Nephron progenitor cell (in vitro differentiated cells): ENCODE results near the gene SH2D3C.

Experiments
- DNase-seq: peaks from one replicate; pipeline ENCODE4 v3.0.0; 2021
- H3K27ac Mint-ChIP-seq: 2 replicates; pipeline ENCODE4 v1.8.0; 2021; ENCODE audit warnings: mild to moderate bottlenecking, moderate library complexity, mixed read lengths
- H3K27me3 Mint-ChIP-seq: 2 replicates; pipeline ENCODE4 v1.8.0; 2021; ENCODE audit warnings: mild to moderate bottlenecking, low read depth, mixed read lengths; ENCODE audit not compliant: poor library complexity
- H3K36me3 Mint-ChIP-seq: 2 replicates; pipeline ENCODE4 v1.8.0; 2021; ENCODE audit warnings: low read depth, mixed read lengths
- H3K4me1 Mint-ChIP-seq: 2 replicates; pipeline ENCODE4 v1.8.0; 2021; ENCODE audit warnings: mixed read lengths
- H3K4me3 Mint-ChIP-seq: 2 replicates; pipeline ENCODE4 v1.8.0; 2021; ENCODE audit warnings: mild to moderate bottlenecking, moderate library complexity, mixed read lengths
- H3K9me3 Mint-ChIP-seq: 2 replicates; pipeline ENCODE4 v1.8.0; 2021; ENCODE audit warnings: mild to moderate bottlenecking, moderate library complexity, mixed read lengths
- CTCF ChIP-seq: fragments of 200-600 bp; sonication (generic); IDR thresholded peaks from 2 replicates; pipeline ENCODE4 v1.5.0; 2021; ENCODE audit warnings: antibody characterized with exemption

SH2D3C gene

GRCh38 chr9:127793093-127793708 lies 14.7 kb upstream of the SH2D3C start:
- Mint-ChIP-seq H3K36me3 (peaks cover 31% of the 10 kb centered on the region), H3K4me1 (peaks cover 11% of the 10 kb centered on the region), H3K27ac (peak overlapping the region; percentile 94), H3K27me3 (peaks cover 6% of the 10 kb centered on the region), H3K4me3 (no peak overlapping the region), H3K9me3 (no peaks in the 10 kb centered on the region)
- no peak for TF ChIP-seq CTCF
- no peak for DNase-seq

GRCh38 chr9:127792417-127793031 lies 14.1 kb upstream of the SH2D3C start:
- peak overlapping the region; percentile 83 for H3K27ac Mint-ChIP-seq
- no peak overlapping the region for H3K4me3 Mint-ChIP-seq
- H3K4me1 Mint-ChIP-seq: peaks cover 15% of the 10 kb centered on the region
- TF ChIP-seq CTCF: no peak
- no peak for DNase-seq
- H3K9me3 Mint-ChIP-seq: no peaks in the 10 kb centered on the region
- H3K36me3 Mint-ChIP-seq: peaks cover 36% of the 10 kb centered on the region
- peaks cover 6% of the 10 kb centered on the region for H3K27me3 Mint-ChIP-seq

- Mint-ChIP-seq H3K9me3 (no peaks in the 10 kb centered on the region), H3K27me3 (peaks cover 3% of the 10 kb centered on the region), H3K4me3 (no peak overlapping the region), H3K4me1 (peaks cover 17% of the 10 kb centered on the region), H3K36me3 (peaks cover 41% of the 10 kb centered on the region), H3K27ac (no peak overlapping the region)
- no peak for DNase-seq
- TF ChIP-seq CTCF: no peak
These were observed 12.6 kb upstream of the SH2D3C start for GRCh38 chr9:127791085-127791484.

- H3K36me3 Mint-ChIP-seq: peaks cover 41% of the 10 kb centered on the region
- peaks cover 3% of the 10 kb centered on the region for H3K27me3 Mint-ChIP-seq
- H3K4me1 Mint-ChIP-seq: peaks cover 16% of the 10 kb centered on the region
- H3K4me3 Mint-ChIP-seq: no peak overlapping the region
- no peaks in the 10 kb centered on the region for H3K9me3 Mint-ChIP-seq
- no peak for TF ChIP-seq CTCF
- H3K27ac Mint-ChIP-seq: peak overlapping the region; percentile 72
- no peak for DNase-seq
These were observed 11.8 kb upstream of the SH2D3C start for GRCh38 chr9:127790094-127790855.

- no peak overlapping the region for H3K4me3 Mint-ChIP-seq
- no peaks in the 10 kb centered on the region for H3K9me3 Mint-ChIP-seq
- DNase-seq: no peak
- no peak for TF ChIP-seq CTCF
- H3K27me3 Mint-ChIP-seq: peaks cover 8% of the 10 kb centered on the region
- H3K36me3 Mint-ChIP-seq: peaks cover 41% of the 10 kb centered on the region
- H3K27ac Mint-ChIP-seq: no peak overlapping the region
- peaks cover 24% of the 10 kb centered on the region for H3K4me1 Mint-ChIP-seq
These were observed 10.7 kb upstream of the SH2D3C start for GRCh38 chr9:127789179-127789578.
